HEK293T (cell line): ENCODE results near the gene ADAMTSL2.

Experiments used
- CTCF ChIA-PET: fragments of 350-600 bp; formaldehyde crosslinking; extraction: SDS; loops from one replicate; lab custom pipeline; 2021; ENCODE audit warnings: antibody characterized with exemption, inconsistent platforms; lab: Yijun Ruan, JAX
- POLR2A ChIA-PET: fragments of 350-600 bp; formaldehyde crosslinking; extraction: SDS; loops from one replicate; lab custom pipeline; 2020; ENCODE audit warnings: antibody characterized with exemption, inconsistent platforms; lab: Yijun Ruan, JAX
- DNase-seq: peaks from one replicate; pipeline ENCODE4 v3.0.0; 2012; ENCODE audit warnings: mixed read lengths; ENCODE audit errors: extremely low spot score
- ARNT ChIP-seq: fragments of 450-650 bp; IDR thresholded peaks from 2 replicates; pipeline ENCODE4 v1.6.1; 2017; ENCODE audit warnings: mild to moderate bottlenecking
- BHLHE40 ChIP-seq: fragments of 450-650 bp; IDR thresholded peaks from 2 replicates; pipeline ENCODE4 v1.6.1; 2016; ENCODE audit warnings: mild to moderate bottlenecking, moderate library complexity, borderline replicate concordance
- CTBP1 ChIP-seq: fragments of 450-650 bp; IDR thresholded peaks from 2 replicates; pipeline ENCODE4 v1.6.1; 2016; ENCODE audit warnings: borderline replicate concordance
- ELF4 ChIP-seq: fragments of 450-650 bp; IDR thresholded peaks from 2 replicates; pipeline ENCODE4 v1.6.1; 2017; ENCODE audit warnings: antibody characterized with exemption
- FOXA1 ChIP-seq: fragments of 450-650 bp; IDR thresholded peaks from 2 replicates; pipeline ENCODE4 v1.6.1; 2016; ENCODE audit warnings: mild to moderate bottlenecking
- FOXK2 ChIP-seq: fragments of 450-650 bp; IDR thresholded peaks from 2 replicates; pipeline ENCODE4 v1.6.1; 2016; ENCODE audit warnings: mild to moderate bottlenecking
- FOXM1 ChIP-seq: fragments of 450-650 bp; IDR thresholded peaks from 2 replicates; pipeline ENCODE4 v1.6.1; 2017; ENCODE audit warnings: mild to moderate bottlenecking, borderline replicate concordance
- HDGF ChIP-seq: fragments of 450-650 bp; IDR thresholded peaks from 2 replicates; pipeline ENCODE4 v1.6.1; 2017; ENCODE audit warnings: antibody characterized with exemption, borderline replicate concordance
- L3MBTL2 ChIP-seq: fragments of 450-650 bp; conservative IDR thresholded peaks from 2 replicates; pipeline ENCODE4 v1.6.1; 2016; ENCODE audit warnings: mild to moderate bottlenecking
- LEF1 ChIP-seq: fragments of 450-650 bp; IDR thresholded peaks from 2 replicates; pipeline ENCODE4 v1.6.1; 2017; ENCODE audit warnings: mild to moderate bottlenecking, borderline replicate concordance
- NFRKB ChIP-seq: fragments of 450-650 bp; IDR thresholded peaks from 2 replicates; pipeline ENCODE4 v1.6.1; 2016; ENCODE audit warnings: mild to moderate bottlenecking, moderate library complexity
- SP1 ChIP-seq: fragments of 450-650 bp; IDR thresholded peaks from 2 replicates; pipeline ENCODE4 v1.6.1; 2017
- SUZ12 ChIP-seq: fragments of 450-650 bp; IDR thresholded peaks from 2 replicates; pipeline ENCODE4 v1.6.1; 2016; ENCODE audit warnings: mild to moderate bottlenecking
- TARDBP ChIP-seq: fragments of 450-650 bp; IDR thresholded peaks from 2 replicates; pipeline ENCODE4 v1.6.1; 2016
- ZNF384 ChIP-seq: fragments of 450-650 bp; IDR thresholded peaks from 2 replicates; pipeline ENCODE4 v1.6.1; 2016
- TF ChIP-seq, protein P1 (sequence below): fragments of 450-650 bp; IDR thresholded peaks from 2 replicates; pipeline ENCODE4 v1.6.1; 2016

ADAMTSL2 gene

DNA sequence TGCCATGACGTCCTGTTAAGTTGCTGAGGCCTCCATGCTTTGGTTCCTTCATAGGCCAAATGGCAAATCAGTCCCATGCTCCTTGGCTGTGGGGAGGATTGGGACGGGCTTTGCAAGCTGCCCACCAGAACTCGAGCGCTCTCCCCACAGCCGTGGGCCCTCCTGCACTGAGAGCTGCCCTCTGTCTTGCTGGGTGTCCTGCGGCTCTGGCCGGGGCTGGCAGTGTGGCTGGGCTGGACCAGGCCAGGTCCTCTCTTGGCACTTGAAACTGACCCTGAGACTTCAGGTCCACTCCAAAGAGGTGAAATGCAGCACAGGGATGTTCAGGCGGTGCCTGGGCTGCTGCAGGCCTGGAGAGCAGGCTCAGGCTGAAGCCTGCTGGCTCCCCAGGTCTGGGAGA is 16.8 kb upstream of the ADAMTSL2 start:
- DNase-seq, result no peak
- POLR2A ChIA-PET, result no interaction called here
- no peak for TF ChIP-seq HDGF
- no peak for TF ChIP-seq FOXA1
- CTCF ChIA-PET, result interaction anchor here (0.6 kb wide), 1 partner anchor 139 kb away, joined by 3 read pairs; no protein-coding TSS in a partner anchor

GRCh38 chr9:133518200-133518599 is 16.3 kb upstream of the ADAMTSL2 start:
- no peak for DNase-seq
- no peak for TF ChIP-seq FOXM1
- TF ChIP-seq L3MBTL2, result no peak
- no peak for TF ChIP-seq LEF1
- TF ChIP-seq HDGF, result no peak
- TF ChIP-seq SUZ12, result no peak
- TF ChIP-seq TARDBP, result no peak
- no peak for TF ChIP-seq ELF4
- TF ChIP-seq CTBP1, result no peak
- no peak for TF ChIP-seq SP1
- TF ChIP-seq ARNT, result no peak
- no peak for TF ChIP-seq BHLHE40
- TF ChIP-seq, protein P1, sequence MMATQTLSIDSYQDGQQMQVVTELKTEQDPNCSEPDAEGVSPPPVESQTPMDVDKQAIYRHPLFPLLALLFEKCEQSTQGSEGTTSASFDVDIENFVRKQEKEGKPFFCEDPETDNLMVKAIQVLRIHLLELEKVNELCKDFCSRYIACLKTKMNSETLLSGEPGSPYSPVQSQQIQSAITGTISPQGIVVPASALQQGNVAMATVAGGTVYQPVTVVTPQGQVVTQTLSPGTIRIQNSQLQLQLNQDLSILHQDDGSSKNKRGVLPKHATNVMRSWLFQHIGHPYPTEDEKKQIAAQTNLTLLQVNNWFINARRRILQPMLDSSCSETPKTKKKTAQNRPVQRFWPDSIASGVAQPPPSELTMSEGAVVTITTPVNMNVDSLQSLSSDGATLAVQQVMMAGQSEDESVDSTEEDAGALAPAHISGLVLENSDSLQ, result no peak
- no peak for TF ChIP-seq ZNF384
- no peak for TF ChIP-seq FOXA1
- no peak for TF ChIP-seq FOXK2
- no peak for TF ChIP-seq NFRKB
- POLR2A ChIA-PET, result no interaction called here
- CTCF ChIA-PET, result interaction anchor here (0.6 kb wide), 1 partner anchor 139 kb away, joined by 3 read pairs; no protein-coding TSS in a partner anchor

GRCh38 chr9:133518706-133519449 is 15.6 kb upstream of the ADAMTSL2 start:
- TF ChIP-seq CTBP1, result no peak
- no peak for TF ChIP-seq BHLHE40
- no peak for TF ChIP-seq FOXA1
- TF ChIP-seq NFRKB, result no peak
- TF ChIP-seq L3MBTL2, result no peak
- TF ChIP-seq TARDBP, result no peak
- TF ChIP-seq LEF1, result no peak
- no peak for TF ChIP-seq HDGF
- TF ChIP-seq, protein P1, result no peak
- TF ChIP-seq FOXM1, result no peak
- TF ChIP-seq ELF4, result no peak
- TF ChIP-seq SP1, result no peak
- no peak for TF ChIP-seq ZNF384
- TF ChIP-seq ARNT, result no peak
- no peak for TF ChIP-seq SUZ12
- ChIA-PET POLR2A (no interaction called here), CTCF (no interaction called here)
- no peak for DNase-seq

- ChIA-PET CTCF (no interaction called here), POLR2A (no interaction called here)
- TF ChIP-seq LEF1 (no peak), L3MBTL2 (no peak), FOXM1 (no peak), SUZ12 (no peak), SP1 (no peak), HDGF (no peak), TARDBP (no peak), CTBP1 (no peak), BHLHE40 (no peak)
- no peak for DNase-seq
Measured at GRCh38 chr9:133519693-133520092, 14.8 kb upstream of the ADAMTSL2 start.

DNA sequence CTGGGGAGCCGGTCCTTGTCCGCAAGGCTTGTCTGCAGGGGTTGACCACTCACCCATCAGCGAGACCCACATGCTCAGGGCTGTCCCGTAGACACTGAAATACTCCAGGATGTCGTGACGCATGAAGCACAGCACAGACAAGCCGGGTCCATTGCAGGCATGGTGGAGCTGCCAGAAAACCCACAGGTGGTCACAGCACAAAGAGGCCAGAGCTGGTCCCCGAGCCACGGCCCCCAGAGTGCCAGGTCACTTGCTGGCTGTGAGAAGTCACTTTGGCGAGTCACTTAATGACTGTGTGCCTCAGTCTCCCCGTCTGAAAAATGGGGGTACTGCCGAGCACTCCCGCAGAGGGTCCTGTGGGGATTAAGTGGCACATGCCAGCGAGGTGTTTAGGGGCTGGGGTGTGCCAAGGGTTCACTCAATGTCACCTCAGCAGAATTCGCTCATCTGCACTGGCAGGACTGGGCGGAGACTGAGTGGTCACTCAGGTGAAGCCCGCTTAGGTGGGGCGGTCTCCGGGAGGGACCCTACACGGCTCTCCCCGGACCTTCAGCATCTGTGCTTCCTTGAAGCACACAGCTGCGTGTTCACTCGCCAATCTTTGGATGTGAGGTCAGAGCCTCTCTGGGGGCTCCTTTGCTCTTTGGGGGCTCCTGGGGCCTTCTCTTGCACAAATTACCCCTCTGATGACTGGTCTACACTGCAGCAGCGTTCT is 14.2 kb upstream of the ADAMTSL2 start:
- TF ChIP-seq FOXK2 (no peak), L3MBTL2 (no peak)
- ChIA-PET POLR2A (no interaction called here), CTCF (no interaction called here)
- DNase-seq, result no peak

DNA sequence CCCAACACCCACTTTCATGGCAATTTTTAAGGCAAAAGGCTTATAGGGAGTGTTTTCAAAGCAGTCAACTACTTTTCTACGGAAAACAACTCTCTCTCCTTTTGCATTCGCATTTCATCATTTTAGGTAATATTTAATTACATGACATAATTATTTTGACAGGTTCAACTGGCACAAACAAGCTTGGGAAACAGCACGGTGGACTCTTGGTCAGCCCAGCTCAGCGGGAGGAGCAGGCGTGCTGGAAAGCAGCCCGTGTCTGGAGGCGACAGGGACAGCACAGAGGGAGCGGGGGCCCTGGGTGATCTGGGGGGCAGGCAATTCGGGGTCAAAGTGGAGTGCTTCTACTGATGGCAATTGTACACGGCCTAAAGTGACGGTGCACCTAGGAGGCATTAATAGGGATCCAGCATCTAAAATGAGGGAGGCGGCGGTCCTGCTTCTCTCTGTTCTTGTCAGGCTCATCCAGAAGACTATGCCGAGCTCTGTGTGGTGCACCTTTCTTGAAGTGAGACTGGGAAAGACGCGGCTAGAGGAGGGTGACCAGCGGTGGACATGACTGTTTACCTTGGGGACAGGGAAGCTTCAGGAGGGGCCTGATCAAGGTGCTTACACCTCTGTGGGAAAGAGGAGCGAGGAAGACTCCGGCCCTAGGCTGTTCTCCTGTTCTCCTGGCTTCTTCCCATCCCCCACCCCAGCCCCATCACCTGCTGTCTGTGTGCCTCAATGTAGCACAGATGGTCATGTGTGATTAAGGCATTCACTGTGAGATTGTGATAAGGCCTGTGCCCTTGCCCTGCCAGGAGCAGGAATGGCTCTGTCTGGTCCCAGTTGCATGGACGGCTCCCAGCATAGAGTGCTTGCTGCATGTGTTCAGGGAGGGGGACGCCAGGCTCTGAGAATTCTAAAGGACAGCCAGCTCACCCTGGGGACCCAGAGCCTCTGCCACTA is 13.1 kb upstream of the ADAMTSL2 start:
- ChIA-PET POLR2A (no interaction called here), CTCF (interaction anchor here (0.7 kb wide), 1 partner anchor 218 kb away, joined by 3 read pairs; no protein-coding TSS in a partner anchor)
- TF ChIP-seq CTBP1, result no peak
- TF ChIP-seq ZNF384, result no peak
- no peak for DNase-seq
